Activated CD4-positive, alpha-beta T cell treated with anti-CD3 and anti-CD28 coated beads, Interleukin-2, amount 10 ng/mL, durations not matched to agents 7 days and 5 days (primary cell): ENCODE results near the gene GXYLT1. TPM values are rescaled to one million over a fixed set of nuclear protein-coding genes. Genes with fewer than 3 reads are reported as not detected.

Source experiments
- total RNA-seq, 2 experiments: library from RNA; stranded (reverse); gene quantifications; one replicate each; pipeline ENCODE4 v1.2.3, GENCODE V29; 2021

The GXYLT1 gene
- total RNA-seq, 2 experiments from 2014 or later = 8.0 to 10.2 TPM

Other genes with a start within 250 kb of the GXYLT1 start
- 10 to 100 TPM; 34.0 to 36.8 TPM for gene YAF2, start 93.4 kb upstream of the GXYLT1 start, total RNA-seq
- 10 to 100 TPM; 43.4 to 52.7 TPM for gene ZCRB1, start 181.2 kb upstream of the GXYLT1 start, total RNA-seq
- gene PPHLN1, start 181.3 kb upstream of the GXYLT1 start, total RNA-seq = 10 to 100 TPM; 83.5 to 84.0 TPM